MCF 10A (cell line): ENCODE data around the gene AGBL1. TPM values are rescaled to one million over a fixed set of nuclear protein-coding genes. Genes with fewer than 3 reads are reported as not detected.

Source experiments
- BruUV-seq: library from RNA; stranded (reverse); fragments of 400-500 nt; replicated peaks from 2 replicates; lab custom pipeline; 2021; lab: Mats Ljungman, UMichigan
- CTCF ChIA-PET: fragments of 300-600 bp; sonication (Branson Sonifier 250); formaldehyde crosslinking; extraction: SDS; loops from one replicate; lab custom pipeline; 2021; ENCODE audit warnings: antibody characterized with exemption, inconsistent platforms; lab: Yijun Ruan, JAX
- POLR2A ChIA-PET: fragments of 300-600, 350-650 bp; sonication (Branson Sonifier 250); formaldehyde crosslinking; extraction: SDS; loops from one replicate; lab custom pipeline; 2020; ENCODE audit warnings: antibody characterized with exemption, inconsistent platforms; lab: Yijun Ruan, JAX
- DNase-seq: peaks from one replicate; pipeline ENCODE4 v3.0.0-alpha.2; 2018; ENCODE audit not compliant: unreplicated experiment
- H3K27ac Mint-ChIP-seq: one replicate; pipeline ENCODE4 v1.8.0; 2022; ENCODE audit warnings: mild to moderate bottlenecking, low read depth, mixed read lengths; ENCODE audit not compliant: unreplicated experiment
- H3K27me3 Mint-ChIP-seq: one replicate; pipeline ENCODE4 v1.8.0; 2022; ENCODE audit warnings: mixed read lengths; ENCODE audit not compliant: insufficient read depth, unreplicated experiment
- H3K36me3 Mint-ChIP-seq: one replicate; pipeline ENCODE4 v1.8.0; 2022; ENCODE audit warnings: mild to moderate bottlenecking, moderate library complexity, mixed read lengths; ENCODE audit not compliant: insufficient read depth, unreplicated experiment
- H3K4me1 Mint-ChIP-seq: one replicate; pipeline ENCODE4 v1.8.0; 2022; ENCODE audit warnings: mixed read lengths; ENCODE audit not compliant: insufficient read depth, unreplicated experiment
- H3K4me3 Mint-ChIP-seq: one replicate; pipeline ENCODE4 v1.8.0; 2022; ENCODE audit warnings: mild to moderate bottlenecking, moderate library complexity, mixed read lengths; ENCODE audit not compliant: unreplicated experiment
- H3K9me3 Mint-ChIP-seq: one replicate; pipeline ENCODE4 v1.8.0; 2022; ENCODE audit warnings: mixed read lengths; ENCODE audit not compliant: unreplicated experiment
- intact Hi-C: fragments of 100-400 bp; cut with micrococcal nuclease; formaldehyde crosslinking; loops from 2 replicates; pipeline ENCODE4 v1.14.1; 2022
- total RNA-seq: library from RNA; stranded (reverse); gene quantifications from 2 replicates; pipeline ENCODE4 v1.2.3, GENCODE V29; 2022
- TF ChIP-seq, protein P1 (sequence below): fragments of 200-600 bp; IDR thresholded peaks from one replicate; pipeline ENCODE4 v1.8.0; 2022; ENCODE audit warnings: antibody characterized with exemption, mild to moderate bottlenecking; ENCODE audit not compliant: unreplicated experiment

The AGBL1 gene
- total RNA-seq, 1 experiment from 2014 or later, result not detected

GRCh38 chr15:86588413-86588812 is 508.7 kb downstream of the AGBL1 start:
- no peak for DNase-seq
- Mint-ChIP-seq H3K27me3 (no peaks in the 10 kb centered on the region), H3K9me3 (no peaks in the 10 kb centered on the region), H3K4me1 (peaks cover 5% of the 10 kb centered on the region), H3K27ac (no peak overlapping the region), H3K4me3 (no peak overlapping the region), H3K36me3 (no peaks in the 10 kb centered on the region)
- intact Hi-C loops, result no loop called here
- TF ChIP-seq, protein P1, sequence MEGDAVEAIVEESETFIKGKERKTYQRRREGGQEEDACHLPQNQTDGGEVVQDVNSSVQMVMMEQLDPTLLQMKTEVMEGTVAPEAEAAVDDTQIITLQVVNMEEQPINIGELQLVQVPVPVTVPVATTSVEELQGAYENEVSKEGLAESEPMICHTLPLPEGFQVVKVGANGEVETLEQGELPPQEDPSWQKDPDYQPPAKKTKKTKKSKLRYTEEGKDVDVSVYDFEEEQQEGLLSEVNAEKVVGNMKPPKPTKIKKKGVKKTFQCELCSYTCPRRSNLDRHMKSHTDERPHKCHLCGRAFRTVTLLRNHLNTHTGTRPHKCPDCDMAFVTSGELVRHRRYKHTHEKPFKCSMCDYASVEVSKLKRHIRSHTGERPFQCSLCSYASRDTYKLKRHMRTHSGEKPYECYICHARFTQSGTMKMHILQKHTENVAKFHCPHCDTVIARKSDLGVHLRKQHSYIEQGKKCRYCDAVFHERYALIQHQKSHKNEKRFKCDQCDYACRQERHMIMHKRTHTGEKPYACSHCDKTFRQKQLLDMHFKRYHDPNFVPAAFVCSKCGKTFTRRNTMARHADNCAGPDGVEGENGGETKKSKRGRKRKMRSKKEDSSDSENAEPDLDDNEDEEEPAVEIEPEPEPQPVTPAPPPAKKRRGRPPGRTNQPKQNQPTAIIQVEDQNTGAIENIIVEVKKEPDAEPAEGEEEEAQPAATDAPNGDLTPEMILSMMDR, result no peak
- CTCF ChIA-PET, result no interaction called here
- POLR2A ChIA-PET, result no interaction called here
- BruUV-seq, result no TSS peak

- intact Hi-C loops, result no loop called here
- TF ChIP-seq, protein P1, result no peak
- Mint-ChIP-seq H3K27ac (no peak overlapping the region), H3K36me3 (no peaks in the 10 kb centered on the region), H3K4me1 (peaks cover 5% of the 10 kb centered on the region), H3K4me3 (no peak overlapping the region), H3K9me3 (peaks cover 9% of the 10 kb centered on the region), H3K27me3 (no peaks in the 10 kb centered on the region)
- no TSS peak for BruUV-seq
- POLR2A ChIA-PET, result no interaction called here
- DNase-seq, result no peak
- CTCF ChIA-PET, result interaction anchor here (0.8 to 1.2 kb wide), 2 partner anchors 47 to 359 kb away, joined by 3 read pairs; no protein-coding TSS in a partner anchor
These were observed 510.8 kb downstream of the AGBL1 start for GRCh38 chr15:86590461-86590860.

GRCh38 chr15:86591158-86591557 is 511.5 kb downstream of the AGBL1 start:
- no peak overlapping the region for H3K27ac Mint-ChIP-seq
- BruUV-seq, result no TSS peak
- TF ChIP-seq, protein P1, result no peak
- H3K36me3 Mint-ChIP-seq, result no peaks in the 10 kb centered on the region
- ChIA-PET POLR2A (no interaction called here), CTCF (interaction anchor here (0.6 kb wide), 1 partner anchor 152 kb away, joined by 3 read pairs; no protein-coding TSS in a partner anchor)
- no peak overlapping the region for H3K4me3 Mint-ChIP-seq
- no peak for DNase-seq
- intact Hi-C loops, result no loop called here
- H3K27me3 Mint-ChIP-seq, result no peaks in the 10 kb centered on the region
- peaks cover 16% of the 10 kb centered on the region for H3K9me3 Mint-ChIP-seq
- H3K4me1 Mint-ChIP-seq, result peaks cover 5% of the 10 kb centered on the region

- no peak overlapping the region for H3K4me3 Mint-ChIP-seq
- BruUV-seq, result no TSS peak
- intact Hi-C loops, result no loop called here
- DNase-seq, result peak; percentile 52
- H3K27me3 Mint-ChIP-seq, result no peaks in the 10 kb centered on the region
- TF ChIP-seq, protein P1, result no peak
- ChIA-PET POLR2A (no interaction called here), CTCF (no interaction called here)
- H3K4me1 Mint-ChIP-seq, result peaks cover 5% of the 10 kb centered on the region
- peak overlapping the region; percentile 52 for H3K27ac Mint-ChIP-seq
- H3K36me3 Mint-ChIP-seq, result no peaks in the 10 kb centered on the region
- peaks cover 23% of the 10 kb centered on the region for H3K9me3 Mint-ChIP-seq
These were observed 512.5 kb downstream of the AGBL1 start for GRCh38 chr15:86591994-86592735.
